NCI-H69 (cell line): ENCODE data around the gene PEMT.

Source experiments
- DNase-seq: peaks from one replicate; lab custom pipeline; 2025; lab: John Stamatoyannopoulos, UW

PEMT gene

GRCh38 chr17:17503566-17504130, 87.9 kb downstream of the PEMT start:
- peak; percentile 33 for DNase-seq

DNA sequence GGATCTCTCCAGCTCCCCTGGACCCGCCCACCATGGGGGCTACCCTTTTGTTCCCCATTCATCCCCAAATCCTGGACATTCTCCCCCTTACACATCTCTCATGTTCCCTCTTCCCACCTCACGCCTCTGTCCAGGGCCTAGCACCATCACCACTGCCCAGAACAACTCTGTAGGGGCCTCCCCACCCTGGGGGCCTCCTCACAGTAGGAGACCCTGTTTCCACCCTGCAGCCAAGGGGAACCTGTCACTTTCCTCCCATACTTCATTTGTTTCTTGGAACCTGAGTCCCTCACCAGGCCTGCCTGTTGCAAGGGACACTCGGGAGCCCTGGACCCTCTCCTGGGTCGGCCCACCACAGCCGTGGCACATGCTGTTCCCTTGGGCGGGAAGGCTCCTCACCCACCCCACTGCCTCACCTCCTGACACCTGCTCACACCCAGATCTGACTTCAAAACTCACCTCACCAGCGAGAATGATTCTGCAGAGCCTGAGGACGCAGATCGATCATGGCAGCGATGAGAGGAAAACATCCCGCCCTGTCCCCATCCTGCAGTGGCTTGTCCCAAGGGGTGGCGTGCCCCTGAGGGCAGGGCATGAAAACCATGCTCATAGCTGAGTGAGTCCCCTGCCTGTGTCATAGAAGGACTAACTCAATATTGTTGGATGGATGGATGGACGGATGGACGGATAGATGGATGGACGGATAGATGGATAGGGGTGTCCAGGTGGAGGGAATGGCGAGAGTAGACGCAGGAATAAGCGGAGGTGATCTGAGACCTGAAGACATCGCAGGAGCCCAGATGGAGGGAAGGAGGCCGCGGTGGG, 88.6 kb downstream of the PEMT start:
- DNase-seq: no peak

DNA sequence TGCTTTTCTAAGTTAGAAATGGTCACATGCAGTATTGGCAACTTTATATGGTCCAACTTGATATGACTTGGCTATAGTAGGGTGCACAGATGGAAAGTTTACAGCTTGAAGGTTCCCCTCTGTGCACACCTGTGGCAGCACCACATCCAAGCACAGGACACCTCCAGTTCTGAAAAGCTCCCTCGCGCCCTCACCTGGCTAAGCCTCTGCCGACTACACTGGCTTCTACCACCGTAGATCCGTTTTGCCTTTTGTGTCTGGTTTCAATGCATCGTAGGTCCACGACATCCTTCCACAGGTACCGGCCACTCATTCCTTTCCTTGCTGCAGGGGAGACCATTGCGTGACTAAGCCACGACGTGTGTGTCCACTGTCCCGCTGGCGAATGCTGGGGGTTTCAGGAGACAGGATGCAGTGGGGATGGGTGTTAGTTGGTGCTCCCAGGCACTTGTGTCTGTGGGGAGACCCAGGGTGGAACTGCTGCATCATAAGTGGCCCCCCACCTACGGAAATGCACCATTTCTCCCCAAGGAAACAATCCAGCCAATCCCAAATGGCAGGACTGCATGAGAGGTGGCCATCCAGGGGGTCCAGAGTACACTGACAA, 90.4 kb downstream of the PEMT start:
- peak; percentile 11 for DNase-seq

DNA sequence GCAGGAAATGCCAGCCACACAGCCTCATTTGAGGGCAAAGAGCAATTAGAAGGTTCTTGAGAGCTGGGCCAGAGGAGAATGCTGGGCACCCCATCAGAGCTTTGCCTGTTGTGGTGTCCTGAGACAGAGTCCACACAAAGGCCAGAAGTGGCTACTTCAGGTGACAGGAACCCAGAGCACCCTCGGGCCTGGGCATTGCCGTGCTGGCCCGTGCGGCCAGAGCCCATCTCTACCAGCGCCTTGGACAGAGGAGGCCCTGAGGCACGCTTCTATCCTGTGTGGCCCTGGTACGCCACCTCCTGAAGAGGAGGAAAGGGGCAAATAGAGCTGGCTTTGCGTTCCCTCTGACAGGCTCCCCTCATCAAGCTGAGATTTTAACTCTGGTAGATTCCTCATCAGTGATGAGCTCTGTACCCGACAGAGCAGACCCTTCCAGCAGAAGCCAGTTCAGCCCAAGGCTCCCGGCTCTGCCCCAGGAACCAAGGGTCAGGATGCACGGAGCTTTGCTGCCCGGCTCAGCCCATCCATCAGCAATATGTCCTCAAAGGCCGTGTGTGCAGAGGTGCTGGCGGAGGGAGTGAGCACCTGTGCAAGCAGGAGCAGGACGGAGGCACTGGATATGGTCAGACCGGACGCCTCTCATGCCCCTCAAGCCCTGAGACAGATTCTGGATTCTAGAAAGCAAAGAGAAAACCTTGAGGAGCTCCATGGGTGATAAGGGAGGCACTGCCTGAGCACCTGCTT, 91.9 kb downstream of the PEMT start:
- no peak for DNase-seq

GRCh38 chr17:17498606-17499301, 92.8 kb downstream of the PEMT start:
- DNase-seq: no peak

- DNase-seq: no peak
Observed at GRCh38 chr17:17497845-17498520, 93.5 kb downstream of the PEMT start.

DNA sequence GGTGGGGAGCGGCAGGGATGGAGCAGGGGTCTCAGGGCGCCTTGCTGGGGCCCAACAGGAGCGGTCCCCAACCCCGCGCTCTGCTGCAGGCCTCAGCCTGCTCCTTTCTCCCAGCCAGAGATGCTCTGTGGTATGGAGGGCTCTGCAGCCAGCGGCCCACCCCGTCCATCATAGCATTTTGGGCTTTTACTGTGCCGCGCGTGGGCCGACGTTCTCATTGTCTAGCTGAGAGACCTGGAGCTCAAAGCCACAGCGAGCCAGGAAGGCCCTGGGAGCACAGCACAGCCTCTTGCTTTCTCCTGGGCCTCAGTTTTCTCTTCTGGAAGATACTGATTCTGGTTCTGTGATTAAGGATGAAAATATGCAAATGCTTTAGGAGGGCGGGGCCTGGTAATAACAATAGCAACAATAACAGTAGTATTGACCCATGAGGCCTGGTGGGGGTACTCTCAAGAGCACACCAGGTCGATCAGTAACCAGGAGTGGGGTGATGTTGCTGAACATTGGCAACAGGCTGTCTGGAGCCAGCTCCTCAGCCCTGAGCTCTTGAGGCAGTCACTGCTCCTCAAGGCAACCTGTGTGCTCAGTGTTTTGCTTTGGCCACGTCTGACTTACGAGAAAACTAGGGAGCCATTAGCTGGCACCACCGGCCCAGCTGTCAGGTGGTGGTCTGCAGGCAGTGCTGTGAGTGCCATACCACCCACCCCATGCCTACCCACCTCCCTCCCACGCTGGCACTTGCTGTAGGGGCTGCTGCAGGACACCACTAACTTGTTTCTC, 94.3 kb downstream of the PEMT start:
- no peak for DNase-seq

DNA sequence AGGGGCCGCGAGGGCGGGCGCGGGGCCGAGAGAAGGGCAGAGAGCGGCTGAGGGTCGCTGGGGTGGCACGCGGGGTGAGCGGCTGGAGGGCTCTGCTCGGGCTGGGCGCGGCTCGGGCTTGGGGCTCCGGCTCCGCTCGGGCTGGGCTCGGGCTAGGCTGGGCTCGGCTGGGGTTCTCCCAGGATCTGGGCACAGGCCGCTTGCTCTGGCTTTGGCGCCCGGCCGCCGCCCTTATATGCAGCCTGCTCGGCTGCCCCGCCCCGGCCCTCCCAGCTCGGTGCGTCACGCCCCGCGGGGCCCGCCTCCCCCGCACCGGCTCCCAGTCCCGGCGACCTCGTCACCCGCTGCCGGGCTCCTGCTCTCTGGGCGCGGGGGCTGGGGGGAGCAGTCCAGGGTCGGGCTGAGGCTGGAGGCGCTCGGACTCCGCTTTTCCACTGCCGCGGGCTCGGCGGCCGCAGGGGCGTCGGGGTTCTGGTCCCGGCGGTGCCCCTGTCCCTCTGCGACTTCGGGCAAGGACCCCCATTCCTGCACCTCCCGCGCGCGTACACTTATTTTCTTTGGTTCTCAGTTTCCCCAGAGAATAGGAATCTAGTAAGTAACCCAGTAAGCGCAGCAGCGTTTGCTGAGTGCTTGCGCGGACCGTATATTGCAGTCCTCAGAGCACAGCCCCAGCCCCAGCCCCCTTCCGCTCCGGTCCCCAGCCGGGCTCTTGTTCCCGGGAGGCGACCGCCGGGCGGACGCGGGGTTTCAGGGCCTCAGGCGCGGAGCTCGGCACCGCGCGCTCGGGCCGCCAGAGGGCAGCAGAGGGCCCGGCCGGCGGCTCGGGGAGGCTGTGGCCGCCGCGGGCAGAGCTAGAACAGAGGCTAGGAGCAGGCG, 95.1 kb downstream of the PEMT start, which contains the start of gene RASD1:
Gene RASD1 (minus strand): TSS at position 207 of the 876 bp plus-strand sequence. CDS start 214 bp downstream, outside the sequence.
- DNase-seq: peak; percentile 84

DNA sequence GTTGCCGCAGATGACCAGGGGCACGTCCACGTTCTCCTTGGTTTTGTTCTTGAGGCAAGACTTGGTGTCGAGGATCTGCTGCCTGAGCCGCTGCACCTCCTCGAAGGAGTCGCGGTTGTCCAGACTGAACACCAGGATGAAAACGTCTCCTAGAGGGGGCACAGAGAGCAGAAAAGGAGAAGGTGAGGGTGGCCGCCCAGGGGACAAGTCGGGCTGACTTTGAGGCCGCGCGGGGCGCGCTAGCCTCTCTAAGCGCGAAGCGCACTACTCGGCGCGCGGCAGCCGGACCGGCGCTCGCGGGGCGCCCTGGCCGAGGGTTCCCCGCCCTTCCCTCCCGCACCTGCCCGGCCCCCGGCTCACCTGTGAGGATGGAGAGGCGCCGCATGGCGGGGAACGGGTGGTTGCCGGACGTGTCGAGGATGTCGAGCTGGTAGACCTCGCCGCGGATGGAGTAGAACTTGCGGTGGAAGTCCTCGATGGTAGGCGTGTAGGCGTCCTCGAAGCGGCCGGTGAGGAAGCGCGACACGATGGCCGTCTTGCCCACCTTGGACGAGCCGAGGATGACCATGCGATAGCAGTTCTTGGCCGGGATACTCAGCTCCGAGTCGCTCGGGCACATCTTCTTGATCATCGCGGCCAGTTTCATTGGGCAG, 95.8 kb downstream of the PEMT start:
- DNase-seq: peak; percentile 56

- peak; percentile 62 for DNase-seq
Observed at GRCh38 chr17:17494870-17495535, 96.5 kb downstream of the PEMT start.

DNA sequence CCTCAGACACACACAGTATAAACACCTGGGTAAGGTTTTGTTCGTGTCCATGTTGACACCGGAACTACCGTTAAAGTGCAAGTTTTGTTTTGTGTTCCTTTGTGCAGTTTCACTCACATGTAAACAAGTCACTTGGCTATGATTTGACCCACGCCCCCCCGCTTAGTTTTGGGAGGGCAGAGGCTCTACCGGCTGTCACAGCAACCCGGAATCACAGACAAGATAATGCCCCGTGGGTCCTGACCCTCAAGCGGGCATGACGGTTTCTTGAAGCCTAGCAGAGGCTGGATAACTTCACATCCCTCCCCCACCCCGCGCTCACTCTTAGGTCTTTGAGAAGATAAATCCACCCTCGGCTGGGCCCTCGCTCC, 97.0 kb downstream of the PEMT start:
- DNase-seq: peak; percentile 41

GRCh38 chr17:17493986-17494466, 97.5 kb downstream of the PEMT start:
- DNase-seq: no peak

DNA sequence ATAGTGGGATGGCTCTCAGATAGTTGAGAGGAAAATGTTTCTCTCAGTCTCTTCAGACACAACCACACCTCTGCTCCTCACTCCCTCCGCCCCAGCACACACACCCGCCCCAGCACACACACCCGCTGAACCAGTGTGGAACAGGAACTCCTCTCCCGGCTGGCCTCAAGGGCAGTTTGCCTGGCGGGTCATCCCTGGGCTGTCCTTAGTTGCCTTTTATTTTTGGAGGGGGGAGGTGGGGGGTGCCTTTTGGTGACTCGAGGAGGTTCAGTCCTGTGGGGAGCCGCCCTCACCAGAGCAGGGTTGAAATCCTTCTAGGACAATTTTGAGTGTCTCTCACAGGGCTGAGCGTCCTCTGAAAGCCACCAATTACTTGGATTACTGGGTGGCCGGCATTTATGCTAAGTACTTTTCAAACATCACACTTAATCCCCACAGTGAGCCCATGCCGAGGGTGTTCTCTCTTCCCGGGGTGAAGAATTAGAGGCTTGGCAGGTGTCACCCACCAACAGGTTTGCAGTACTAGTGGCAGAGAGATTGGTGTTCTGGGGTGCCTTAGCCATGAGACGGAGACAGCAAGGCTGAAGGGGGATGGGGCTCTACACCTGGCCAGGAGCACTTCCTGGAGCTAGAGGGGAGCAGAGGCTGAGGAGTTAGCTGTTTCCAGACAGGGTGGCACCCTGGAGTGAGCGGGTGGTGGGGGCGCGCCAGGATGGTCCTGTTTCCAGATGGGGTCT, 98.1 kb downstream of the PEMT start:
- DNase-seq: peak; percentile 18

GRCh38 chr17:17492571-17492970, 98.9 kb downstream of the PEMT start:
- no peak for DNase-seq

DNA sequence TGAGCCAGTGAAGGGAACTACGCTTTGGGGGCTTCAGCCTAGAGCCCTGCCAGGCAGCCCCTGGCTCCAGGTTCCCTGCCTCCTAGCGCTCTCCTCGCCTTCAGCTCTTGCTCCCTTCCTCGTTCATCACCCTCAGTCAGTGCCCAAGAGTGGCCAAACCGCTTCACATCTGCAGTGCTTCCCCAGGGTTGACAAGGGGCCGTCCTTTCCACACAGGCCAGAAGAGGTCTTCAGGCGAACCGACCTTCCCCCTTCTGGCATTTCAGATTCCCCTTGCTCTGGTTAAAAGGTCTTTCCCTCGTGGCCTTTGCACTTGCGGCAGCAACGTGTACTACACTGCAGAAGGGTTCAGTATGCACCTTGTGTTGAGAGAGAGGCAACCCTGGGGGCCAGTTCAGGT, 99.4 kb downstream of the PEMT start:
- no peak for DNase-seq

DNA sequence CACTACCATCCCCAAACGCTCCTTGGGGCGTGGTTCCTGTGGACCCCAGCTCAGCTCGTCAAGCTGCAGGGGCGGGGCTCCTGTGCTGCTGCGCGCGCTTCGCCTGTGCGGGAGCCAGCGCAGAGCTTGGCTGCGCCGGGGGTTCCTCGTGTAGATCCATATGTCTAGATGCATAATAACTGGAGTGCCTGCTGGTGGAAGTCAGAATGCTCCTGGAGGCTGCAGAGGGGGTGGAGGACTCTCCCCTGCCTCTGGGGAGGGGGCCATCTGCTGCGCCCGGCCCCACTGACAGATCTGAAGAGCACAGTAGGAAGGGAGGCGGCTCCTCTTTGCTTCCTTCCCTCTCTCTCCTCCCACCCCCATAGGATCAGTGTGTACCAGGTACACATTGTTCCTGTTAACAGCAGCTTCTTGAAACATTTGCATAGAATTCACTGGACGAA, 99.9 kb downstream of the PEMT start:
- DNase-seq: no peak

- no peak for DNase-seq
Observed at GRCh38 chr17:17491031-17491471, 100.5 kb downstream of the PEMT start.
